Testis (tissue), 3 donors: Measurements from ENCODE around the gene CAPZB. TPM values are rescaled to one million over a fixed set of nuclear protein-coding genes. Genes with fewer than 3 reads are reported as not detected.

Experiments used
- DNase-seq: peaks from one replicate; pipeline ENCODE4 v3.0.0-alpha.2; 2019
- H3K27ac ChIP-seq, 2 donors: fragments of 200-600 bp; sonication (generic); one replicate each; pipeline ENCODE4 v1.5.1; 2019
- H3K27me3 ChIP-seq: fragments of 200-600 bp; sonication (generic); one replicate; pipeline ENCODE4 v1.5.1; 2019
- H3K36me3 ChIP-seq: fragments of 200-600 bp; sonication (generic); one replicate; pipeline ENCODE4 v1.5.1; 2017; ENCODE audit warnings: low read depth; ENCODE audit errors: missing control alignments
- H3K4me1 ChIP-seq: fragments of 200-600 bp; sonication (generic); one replicate; pipeline ENCODE4 v1.5.1; 2019
- H3K4me3 ChIP-seq, 2 donors: fragments of 200-600 bp; sonication (generic); one replicate each; pipeline ENCODE4 v1.5.1; 2017 to 2019
- H3K9me3 ChIP-seq: fragments of 200-600 bp; sonication (generic); one replicate; pipeline ENCODE4 v1.5.1; 2017
- POLR2A ChIP-seq: fragments of 450-650 bp; IDR thresholded peaks from one replicate; pipeline ENCODE4 v1.6.1; 2017; ENCODE audit warnings: antibody characterized with exemption, mild to moderate bottlenecking, moderate library complexity
- WGBS, 2 donors: methylation state at CpG; one replicate each; pipeline ENCODE4 v1.1.5; 2018; 5-methylcytosine and 5-hydroxymethylcytosine counted together
- intact Hi-C: fragments of 100-400 bp; cut with DNase I; formaldehyde crosslinking; loops from one replicate; pipeline ENCODE4 v1.15.1; 2023; ENCODE audit warnings: low total_unique reads
- polyA plus RNA-seq: library from polyadenylated mRNA; stranded (reverse); fragments of 350-450 nt; fragmentation: Illumina TruSeq; extraction: RNeasy Lipid Tissue Mini Kit (QIAGEN cat#74804); gene quantifications from one replicate; pipeline ENCODE4 v1.2.3, GENCODE V29; 2014; ENCODE audit warnings: low read depth, low replicate concordance; ENCODE audit not compliant: insufficient read depth
- total RNA-seq, 2 donors: library from RNA; depleted of rRNA; stranded (reverse); fragments of >200 nt; gene quantifications; one replicate each; pipeline ENCODE4 v1.2.3, GENCODE V29; 2016
- TF ChIP-seq, protein P1 (sequence below), 3 experiments: fragments of 450-650 bp in 2 of 3; fragments of 200-600 bp in 1 of 3; sonication (generic) in 1 of 3; IDR thresholded peaks; one replicate each; pipeline ENCODE4 v1.5.1; 2016 to 2019; ENCODE audit warnings: antibody characterized with exemption in 3 of 3, mild to moderate bottlenecking in 2 of 3, moderate library complexity in 1 of 3

CAPZB gene
- total and polyA plus RNA-seq, 3 donors from 2014 or later: 147 to 502 (median 207) TPM

DNA sequence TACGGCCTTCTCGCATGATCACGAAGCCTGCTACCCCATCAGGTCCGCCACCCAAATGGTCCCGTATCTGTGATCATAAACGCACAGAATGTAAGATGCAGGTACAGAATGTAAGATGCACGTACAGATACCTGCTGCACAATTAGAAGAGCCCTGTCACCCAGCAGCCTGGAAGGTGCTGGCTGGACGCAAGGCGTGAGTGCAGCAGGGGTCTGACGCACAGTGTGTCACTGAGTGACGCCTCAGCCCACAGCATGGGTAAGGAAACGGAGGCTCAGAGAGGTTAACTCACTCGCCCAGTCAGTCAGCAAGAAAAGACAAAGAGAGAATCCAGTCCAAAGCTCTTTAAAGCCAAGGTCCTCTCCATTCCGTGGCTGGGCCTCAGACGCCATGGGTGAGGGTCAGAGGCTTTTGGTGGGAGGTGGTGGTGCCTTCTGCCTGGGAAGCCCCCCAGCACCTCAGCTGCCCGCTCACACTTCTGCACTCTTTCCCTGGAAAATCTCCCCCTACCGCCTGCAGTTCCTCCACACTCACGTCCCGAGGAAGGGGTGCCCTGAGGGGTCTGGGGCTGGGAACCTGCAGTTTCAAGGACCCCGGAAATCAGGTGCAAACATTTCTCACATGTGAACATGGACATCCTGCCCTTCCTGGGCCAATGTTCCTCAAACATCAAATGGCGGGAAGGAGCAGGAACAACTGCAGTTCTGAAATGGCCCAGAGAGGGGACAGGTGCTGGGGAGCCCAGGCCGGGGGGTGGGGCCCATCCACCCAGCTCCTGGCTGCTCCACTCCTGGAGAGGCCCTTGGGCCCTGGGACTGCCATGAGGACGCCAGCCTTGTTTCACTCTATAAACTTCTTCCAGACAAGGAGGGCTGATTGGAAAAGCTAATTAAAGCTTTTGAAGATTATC lies 113.9 kb downstream of the CAPZB start:
- Histone ChIP-seq H3K4me3 (no peak overlapping the region), H3K27me3 (no peaks in the 10 kb centered on the region), H3K27ac (no peak overlapping the region), H3K36me3 (no peaks in the 10 kb centered on the region), H3K9me3 (no peaks in the 10 kb centered on the region), H3K4me1 (peaks cover 55% of the 10 kb centered on the region)
- WGBS, 2 donors: 90 to 94% methylated on average over 18 to 23 of the region's 23 CpGs
- TF ChIP-seq, protein P1, sequence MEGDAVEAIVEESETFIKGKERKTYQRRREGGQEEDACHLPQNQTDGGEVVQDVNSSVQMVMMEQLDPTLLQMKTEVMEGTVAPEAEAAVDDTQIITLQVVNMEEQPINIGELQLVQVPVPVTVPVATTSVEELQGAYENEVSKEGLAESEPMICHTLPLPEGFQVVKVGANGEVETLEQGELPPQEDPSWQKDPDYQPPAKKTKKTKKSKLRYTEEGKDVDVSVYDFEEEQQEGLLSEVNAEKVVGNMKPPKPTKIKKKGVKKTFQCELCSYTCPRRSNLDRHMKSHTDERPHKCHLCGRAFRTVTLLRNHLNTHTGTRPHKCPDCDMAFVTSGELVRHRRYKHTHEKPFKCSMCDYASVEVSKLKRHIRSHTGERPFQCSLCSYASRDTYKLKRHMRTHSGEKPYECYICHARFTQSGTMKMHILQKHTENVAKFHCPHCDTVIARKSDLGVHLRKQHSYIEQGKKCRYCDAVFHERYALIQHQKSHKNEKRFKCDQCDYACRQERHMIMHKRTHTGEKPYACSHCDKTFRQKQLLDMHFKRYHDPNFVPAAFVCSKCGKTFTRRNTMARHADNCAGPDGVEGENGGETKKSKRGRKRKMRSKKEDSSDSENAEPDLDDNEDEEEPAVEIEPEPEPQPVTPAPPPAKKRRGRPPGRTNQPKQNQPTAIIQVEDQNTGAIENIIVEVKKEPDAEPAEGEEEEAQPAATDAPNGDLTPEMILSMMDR (IDR thresholded peaks at IDR 0.05): no peak
- TF ChIP-seq POLR2A: no peak
- no peak for DNase-seq
- intact Hi-C loops: no loop called here

DNA sequence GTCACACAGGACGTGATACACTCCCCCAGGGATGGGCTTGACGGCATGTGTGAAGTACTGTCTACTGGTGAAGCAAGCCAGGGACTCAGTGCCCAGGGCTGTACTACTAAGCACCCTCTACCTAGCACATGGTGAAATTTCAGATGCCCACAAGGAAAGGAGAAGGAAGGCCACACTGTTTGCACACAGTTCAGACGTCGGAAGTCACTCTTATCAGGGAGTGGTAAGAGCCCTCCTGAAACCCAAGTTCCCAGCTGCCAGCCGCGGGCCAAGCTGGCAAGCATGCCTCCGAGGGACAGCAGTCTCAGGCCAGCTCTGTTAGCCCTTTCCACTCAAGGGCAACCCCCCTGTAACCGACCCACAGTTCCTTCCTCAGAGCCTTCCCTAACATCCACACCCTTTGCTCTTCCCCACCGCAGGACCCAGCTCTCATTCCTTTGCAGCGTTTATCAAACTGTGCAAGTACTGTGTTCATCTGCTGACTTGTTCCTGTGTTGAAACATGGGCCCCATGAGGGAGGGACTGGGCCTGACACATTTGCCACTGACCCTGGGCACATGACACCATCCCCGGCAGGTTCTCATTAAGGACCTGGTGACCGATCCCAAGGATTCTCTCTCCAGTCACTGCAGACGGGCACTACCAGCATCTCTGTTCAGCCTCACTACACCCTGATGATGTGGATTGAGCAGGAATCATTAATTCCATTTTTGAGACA lies 114.7 kb downstream of the CAPZB start:
- no peak overlapping the region for H3K27ac ChIP-seq
- DNase-seq: no peak

DNA sequence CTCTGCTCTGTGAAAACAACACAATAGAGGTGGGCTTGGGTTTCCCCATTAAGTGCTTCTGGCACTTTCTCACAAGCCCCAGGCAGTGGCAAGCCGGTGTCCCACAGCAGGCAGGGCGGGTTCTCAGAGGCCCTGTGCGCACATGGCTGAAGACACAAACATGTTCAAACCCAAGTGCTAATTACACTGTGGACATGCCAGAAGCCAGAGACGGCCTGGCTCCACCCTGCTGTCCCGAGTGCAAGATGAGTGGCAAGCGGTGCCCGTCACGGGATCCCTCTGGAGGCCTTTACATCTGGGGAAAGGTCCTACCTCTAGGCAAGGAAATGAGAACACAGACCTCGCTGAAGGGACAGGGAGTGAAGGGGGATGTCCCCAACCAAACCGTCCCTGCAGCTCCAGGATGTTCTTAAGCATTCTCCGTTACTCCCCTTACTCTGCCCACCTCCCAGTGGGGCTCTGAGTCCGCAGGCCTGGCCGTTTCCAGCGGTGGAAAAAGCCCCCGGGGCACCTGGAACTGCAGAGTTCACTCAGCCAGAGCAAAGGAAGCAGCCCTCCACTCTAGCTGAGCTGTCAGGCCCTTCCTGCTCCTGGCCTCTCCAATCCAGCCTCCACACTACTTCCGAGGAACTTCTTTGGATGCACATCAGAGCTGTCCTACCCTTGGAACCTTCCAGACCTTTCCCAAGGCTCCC lies 115.8 kb downstream of the CAPZB start:
- H3K27ac ChIP-seq: no peak overlapping the region
- H3K4me1 ChIP-seq: peaks cover 62% of the 10 kb centered on the region
- no peak for DNase-seq
- no peaks in the 10 kb centered on the region for H3K36me3 ChIP-seq
- H3K27me3 ChIP-seq: no peaks in the 10 kb centered on the region
- WGBS, 2 donors: 80 to 85% methylated on average over 12 to 16 of the region's 16 CpGs
- TF ChIP-seq, protein P1 (IDR thresholded peaks at IDR 0.05): no peak
- TF ChIP-seq POLR2A: no peak
- intact Hi-C loops: no loop called here
- no peak overlapping the region for H3K4me3 ChIP-seq
- H3K9me3 ChIP-seq: no peaks in the 10 kb centered on the region

More for the DNA sequence above, 114.7 kb downstream of the CAPZB start:
- H3K4me1 ChIP-seq: peaks cover 61% of the 10 kb centered on the region
- intact Hi-C loops: no loop called here
- H3K4me3 ChIP-seq: no peak overlapping the region
- no peaks in the 10 kb centered on the region for H3K9me3 ChIP-seq
- H3K36me3 ChIP-seq: no peaks in the 10 kb centered on the region
- H3K27me3 ChIP-seq: no peaks in the 10 kb centered on the region
- 58 to 94% methylated on average over 13 of the region's 13 CpGs for WGBS, 2 donors
- no peak for TF ChIP-seq POLR2A
- TF ChIP-seq, protein P1 (IDR thresholded peaks at IDR 0.05): no peak

DNA sequence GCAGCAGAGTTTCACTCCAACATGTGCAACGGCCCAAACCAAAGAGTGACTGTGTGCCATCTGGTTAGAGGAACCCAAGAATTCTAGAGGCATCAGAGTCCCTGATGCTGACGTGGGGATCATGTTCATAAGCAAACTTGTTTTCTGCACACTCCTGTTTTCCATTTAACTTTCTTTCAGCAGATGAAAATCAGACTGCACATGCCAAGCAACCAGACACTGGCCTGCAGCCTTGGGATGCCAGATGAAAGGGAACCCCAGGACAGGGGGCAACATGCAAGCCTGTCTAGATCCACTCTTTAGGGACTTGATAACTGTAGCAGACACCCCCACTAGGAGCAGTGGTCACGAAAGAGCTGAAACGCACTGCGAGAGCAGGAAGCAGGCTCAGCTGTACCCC lies 116.4 kb downstream of the CAPZB start:
- TF ChIP-seq POLR2A: no peak
- TF ChIP-seq, protein P1 (IDR thresholded peaks at IDR 0.05): no peak

More for the DNA sequence above, 116.4 kb downstream of the CAPZB start:
- H3K36me3 ChIP-seq: no peaks in the 10 kb centered on the region
- no peak for DNase-seq
- H3K4me3 ChIP-seq: no peak overlapping the region
- H3K4me1 ChIP-seq: peaks cover 64% of the 10 kb centered on the region
- 80 to 94% methylated on average over 4 to 5 of the region's 5 CpGs for WGBS, 2 donors
- no peaks in the 10 kb centered on the region for H3K9me3 ChIP-seq
- H3K27me3 ChIP-seq: no peaks in the 10 kb centered on the region
- no peak overlapping the region for H3K27ac ChIP-seq
- intact Hi-C loops: no loop called here
